CD4-positive, alpha-beta memory T cell (primary cell): ENCODE data around the gene TMEM87B. TPM values are rescaled to one million over a fixed set of nuclear protein-coding genes. Genes with fewer than 3 reads are reported as not detected.

ENCODE experiments used
- CTCF ChIA-PET: fragments of 350-600 bp; sonication (Branson Sonifier 250); formaldehyde crosslinking; loops from one replicate; lab custom pipeline; 2021; ENCODE audit warnings: inconsistent platforms; ENCODE audit not compliant: partially characterized antibody; lab: Charles Lee
- POLR2A ChIA-PET: fragments of 350-600 bp; sonication (Branson Sonifier 250); formaldehyde crosslinking; loops from one replicate; lab custom pipeline; 2021; ENCODE audit not compliant: partially characterized antibody; lab: Charles Lee
- DNase-seq, 5 donors: peaks; one replicate each; pipeline versions ENCODE4 v3.0.0 to v3.0.0-alpha.2; 2020 to 2022; ENCODE audit warnings: mixed read lengths in 1 of 5
- H3K27ac ChIP-seq: one replicate; pipeline ENCODE4 v1.7.0; 2013; ENCODE audit warnings: low read depth, low read length
- H3K27me3 ChIP-seq: 2 replicates; pipeline ENCODE4 v1.7.0; 2013; ENCODE audit warnings: mild to moderate bottlenecking, low read length, moderate library complexity; ENCODE audit not compliant: insufficient read depth
- H3K36me3 ChIP-seq: 2 replicates; pipeline ENCODE4 v1.7.0; 2013; ENCODE audit warnings: mild to moderate bottlenecking, low read length, moderate library complexity; ENCODE audit not compliant: insufficient read depth
- H3K4me1 ChIP-seq: 2 replicates; pipeline ENCODE4 v1.7.0; 2013; ENCODE audit warnings: mild to moderate bottlenecking, low read length, moderate library complexity; ENCODE audit not compliant: insufficient read depth
- H3K4me3 ChIP-seq, 2 donors: one replicate each; pipeline ENCODE4 v1.7.0; 2013; ENCODE audit warnings: low read length in 2 of 2, mild to moderate bottlenecking in 1 of 2
- H3K9me3 ChIP-seq, 2 donors: one replicate each; pipeline ENCODE4 v1.7.0; 2013; ENCODE audit warnings: low read length in 2 of 2, control low read depth in 1 of 2; ENCODE audit not compliant: control insufficient read depth in 1 of 2
- H3K27ac Mint-ChIP-seq, 7 donors: one replicate each; pipeline ENCODE4 v1.8.0; 2020 to 2021; ENCODE audit warnings: mixed read lengths in 7 of 7, mild to moderate bottlenecking in 6 of 7, inconsistent platforms in 3 of 7, moderate library complexity in 3 of 7
- H3K27me3 Mint-ChIP-seq, 2 donors: one replicate each; pipeline ENCODE4 v1.8.0; 2020 to 2021; ENCODE audit warnings: mixed read lengths in 2 of 2
- H3K36me3 Mint-ChIP-seq, 2 donors: one replicate each; pipeline ENCODE4 v1.8.0; 2020 to 2021; ENCODE audit warnings: mixed read lengths in 2 of 2, inconsistent platforms in 1 of 2, mild to moderate bottlenecking in 1 of 2
- H3K4me1 Mint-ChIP-seq, 4 donors: one replicate each; pipeline ENCODE4 v1.8.0; 2020 to 2021; ENCODE audit warnings: mixed read lengths in 4 of 4, mild to moderate bottlenecking in 1 of 4
- H3K4me3 Mint-ChIP-seq, 8 donors: one replicate each; pipeline ENCODE4 v1.8.0; 2020 to 2021; ENCODE audit warnings: mixed read lengths in 8 of 8, mild to moderate bottlenecking in 7 of 8, moderate library complexity in 6 of 8, inconsistent platforms in 3 of 8
- H3K9me3 Mint-ChIP-seq, 8 donors: one replicate each; pipeline ENCODE4 v1.8.0; 2020 to 2021; ENCODE audit warnings: mixed read lengths in 8 of 8, mild to moderate bottlenecking in 5 of 8, inconsistent platforms in 3 of 8, moderate library complexity in 1 of 8
- intact Hi-C: fragments of 100-400 bp; cut with micrococcal nuclease; formaldehyde crosslinking; loops from one replicate; pipeline ENCODE4 v1.15.1; 2023
- polyA plus RNA-seq, 2 donors: library from polyadenylated mRNA; unstranded; fragments of 300-500 nt; fragmentation: Illumina TruSeq; gene quantifications; one replicate each; pipeline ENCODE4 v1.2.3, GENCODE V29; 2021
- total RNA-seq, 2 experiments: library from RNA; stranded (reverse); gene quantifications; one replicate each; pipeline ENCODE4 v1.2.3, GENCODE V29; 2021

The TMEM87B gene, protein sequence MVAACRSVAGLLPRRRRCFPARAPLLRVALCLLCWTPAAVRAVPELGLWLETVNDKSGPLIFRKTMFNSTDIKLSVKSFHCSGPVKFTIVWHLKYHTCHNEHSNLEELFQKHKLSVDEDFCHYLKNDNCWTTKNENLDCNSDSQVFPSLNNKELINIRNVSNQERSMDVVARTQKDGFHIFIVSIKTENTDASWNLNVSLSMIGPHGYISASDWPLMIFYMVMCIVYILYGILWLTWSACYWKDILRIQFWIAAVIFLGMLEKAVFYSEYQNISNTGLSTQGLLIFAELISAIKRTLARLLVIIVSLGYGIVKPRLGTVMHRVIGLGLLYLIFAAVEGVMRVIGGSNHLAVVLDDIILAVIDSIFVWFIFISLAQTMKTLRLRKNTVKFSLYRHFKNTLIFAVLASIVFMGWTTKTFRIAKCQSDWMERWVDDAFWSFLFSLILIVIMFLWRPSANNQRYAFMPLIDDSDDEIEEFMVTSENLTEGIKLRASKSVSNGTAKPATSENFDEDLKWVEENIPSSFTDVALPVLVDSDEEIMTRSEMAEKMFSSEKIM
- total RNA-seq (10 to 100 TPM; 28.6 to 28.7 TPM), polyA plus RNA-seq (10 to 100 TPM; 12.5 to 15.1 TPM)

DNA sequence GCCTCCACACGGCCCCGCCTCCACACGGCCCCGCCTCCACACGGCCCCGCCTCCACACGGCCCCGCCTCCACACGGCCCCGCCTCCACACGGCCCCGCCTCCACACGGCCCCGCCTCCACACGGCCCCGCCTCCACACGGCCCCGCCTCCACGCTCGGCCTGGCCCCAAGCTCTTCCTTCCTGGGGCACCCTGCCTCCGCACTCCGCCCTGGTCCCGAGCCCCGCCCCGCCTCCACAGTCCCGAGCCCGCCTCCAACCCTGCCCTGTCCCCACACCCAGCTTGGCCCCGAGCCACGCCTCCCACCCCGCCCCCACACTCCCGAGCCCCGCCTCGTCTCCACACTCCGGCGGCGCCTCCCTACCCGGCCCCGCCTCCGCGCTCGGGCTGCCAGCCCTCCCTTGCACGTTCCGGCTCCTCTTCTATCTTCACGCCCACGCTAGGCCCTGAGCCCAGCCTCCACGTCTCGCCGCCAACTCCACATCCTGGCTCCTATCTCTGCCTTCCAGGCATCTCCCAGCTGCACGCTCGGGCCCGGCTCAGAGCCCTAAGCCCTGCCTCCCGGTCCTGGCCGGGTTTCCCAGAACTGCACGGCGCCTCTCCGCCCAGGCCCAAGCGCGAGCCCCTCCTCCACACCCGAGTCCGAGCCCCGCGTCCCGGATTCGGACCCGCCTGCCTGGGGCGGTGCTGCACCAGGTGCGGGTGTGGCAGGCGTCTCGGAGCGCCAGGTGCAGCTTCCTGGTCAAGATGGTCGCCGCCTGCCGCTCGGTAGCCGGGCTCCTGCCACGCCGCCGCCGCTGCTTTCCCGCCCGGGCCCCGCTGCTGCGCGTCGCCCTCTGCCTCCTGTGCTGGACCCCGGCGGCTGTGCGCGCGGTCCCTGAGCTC lies at the start of gene TMEM87B:
TMEM87B (plus strand) TSS at position 423 of the 883 bp plus-strand sequence; CDS start at position 746, 323 bp downstream.
- ChIA-PET CTCF (interaction anchor here (0.6 to 6.0 kb wide), 5 partner anchors 8 to 379 kb away, joined by 3 to 37 read pairs (median 3); no protein-coding TSS in a partner anchor), POLR2A (interaction anchor here (0.6 to 2.0 kb wide), 17 partner anchors 9 to 1377 kb away, joined by 3 to 12 read pairs (median 6); partner anchors contain the start of genes ANAPC1, BCL2L11, BUB1 and CHCHD5)
- Mint-ChIP-seq H3K27ac (peak within 1 kb of the TSS; percentile 80 to 100 (median 99)), H3K27me3 (no peaks in the 10 kb centered on the region), H3K9me3 (no peaks in the 10 kb centered on the region), H3K4me3 (peak within 1 kb of the TSS; percentile 94 to 99 (median 96)), H3K36me3 (peaks cover 13 to 22% of the 10 kb centered on the region in 2 donors), H3K4me1 (peaks cover 36 to 51% (median 43%) of the 10 kb centered on the region in 4 donors)
- peak; percentile 92 to 99 (median 96) for DNase-seq
- no peaks in the 10 kb centered on the region for H3K36me3 ChIP-seq
- peaks cover 35% of the 10 kb centered on the region for H3K4me1 ChIP-seq
- intact Hi-C loops: loop anchor here (1.0 to 10.0 kb wide), 10 partner anchors 134 to 1836 kb away; partner anchors contain the start of genes ACTR3, ANAPC1, BCL2L11 and BUB1
- H3K4me3 ChIP-seq: peak within 1 kb of the TSS; percentile 61 to 87
- no peaks in the 10 kb centered on the region for H3K9me3 ChIP-seq
- H3K27ac ChIP-seq: peak within 1 kb of the TSS; percentile 82
- H3K27me3 ChIP-seq: no peaks in the 10 kb centered on the region

DNA sequence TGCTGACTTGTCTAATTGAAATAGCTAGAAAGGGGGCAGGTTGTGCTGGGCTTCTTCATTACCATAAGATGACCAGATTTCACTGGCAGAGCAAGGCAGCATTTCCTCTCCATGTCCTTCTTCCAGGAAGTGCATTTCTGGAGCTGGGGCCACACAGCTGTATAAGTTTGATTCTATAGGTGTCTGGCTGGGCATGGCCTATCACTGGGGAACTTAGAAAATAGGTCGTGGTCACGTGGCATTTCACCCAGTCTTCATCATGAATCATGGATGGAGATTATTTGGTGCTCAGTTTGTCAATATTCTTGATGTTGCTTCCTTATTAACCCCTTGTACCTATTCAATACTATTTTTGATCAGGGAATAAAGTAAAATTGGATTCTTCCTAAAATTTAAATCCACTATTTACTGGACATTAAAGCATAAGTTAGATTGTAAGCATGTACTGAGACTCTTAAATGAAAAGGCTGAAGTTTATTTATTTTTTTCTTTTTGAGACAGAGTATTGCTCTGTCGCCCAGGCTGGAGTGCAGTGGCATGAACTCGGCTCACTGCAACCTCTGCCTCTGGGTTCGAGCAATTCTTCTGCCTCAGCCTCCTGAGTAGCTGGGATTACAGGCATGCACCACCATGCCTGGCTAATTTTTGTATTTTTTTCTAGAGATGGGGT lies 49.5 kb upstream of the TMEM87B start:
- H3K4me3 ChIP-seq: no peak overlapping the region
- CTCF ChIA-PET: no interaction called here
- no peak for DNase-seq
- intact Hi-C loops: no loop called here
- Mint-ChIP-seq H3K9me3 (no peaks in the 10 kb centered on the region), H3K4me3 (no peak overlapping the region), H3K4me1 (no peaks in the 10 kb centered on the region), H3K27me3 (no peaks in the 10 kb centered on the region), H3K27ac (no peak overlapping the region), H3K36me3 (no peaks in the 10 kb centered on the region)
- no peaks in the 10 kb centered on the region for H3K9me3 ChIP-seq
- no peaks in the 10 kb centered on the region for H3K36me3 ChIP-seq
- no peaks in the 10 kb centered on the region for H3K4me1 ChIP-seq
- no peak overlapping the region for H3K27ac ChIP-seq
- POLR2A ChIA-PET: interaction anchor here (0.5 kb wide), 1 partner anchor 294 kb away, joined by 3 read pairs; no protein-coding TSS in a partner anchor
- H3K27me3 ChIP-seq: no peaks in the 10 kb centered on the region

DNA sequence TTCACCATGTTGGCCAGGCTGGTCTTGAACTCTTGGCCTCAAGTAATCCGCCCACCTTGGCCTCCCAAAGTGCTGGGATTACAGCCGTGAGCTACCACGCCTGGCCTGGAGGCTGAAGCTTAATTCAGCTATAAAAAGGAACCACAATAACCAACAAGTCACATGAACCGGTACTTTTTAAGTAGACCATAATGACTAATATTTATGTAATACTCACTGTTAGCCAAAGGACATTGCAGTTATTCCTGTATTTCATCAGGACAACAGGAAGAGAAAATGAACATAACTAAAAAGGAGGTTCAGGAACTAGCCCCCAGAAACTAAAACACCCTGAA lies 49.0 kb upstream of the TMEM87B start:
- POLR2A ChIA-PET: no interaction called here
- intact Hi-C loops: no loop called here
- no peaks in the 10 kb centered on the region for H3K9me3 Mint-ChIP-seq
- CTCF ChIA-PET: no interaction called here
- no peak overlapping the region for H3K27ac Mint-ChIP-seq
- no peaks in the 10 kb centered on the region for H3K4me1 Mint-ChIP-seq
- no peak for DNase-seq
- Histone ChIP-seq H3K4me3 (no peak overlapping the region), H3K4me1 (no peaks in the 10 kb centered on the region), H3K27me3 (no peaks in the 10 kb centered on the region), H3K27ac (no peak overlapping the region), H3K9me3 (no peaks in the 10 kb centered on the region), H3K36me3 (no peaks in the 10 kb centered on the region)
- H3K36me3 Mint-ChIP-seq: no peaks in the 10 kb centered on the region
- no peaks in the 10 kb centered on the region for H3K27me3 Mint-ChIP-seq
- H3K4me3 Mint-ChIP-seq: no peak overlapping the region

DNA sequence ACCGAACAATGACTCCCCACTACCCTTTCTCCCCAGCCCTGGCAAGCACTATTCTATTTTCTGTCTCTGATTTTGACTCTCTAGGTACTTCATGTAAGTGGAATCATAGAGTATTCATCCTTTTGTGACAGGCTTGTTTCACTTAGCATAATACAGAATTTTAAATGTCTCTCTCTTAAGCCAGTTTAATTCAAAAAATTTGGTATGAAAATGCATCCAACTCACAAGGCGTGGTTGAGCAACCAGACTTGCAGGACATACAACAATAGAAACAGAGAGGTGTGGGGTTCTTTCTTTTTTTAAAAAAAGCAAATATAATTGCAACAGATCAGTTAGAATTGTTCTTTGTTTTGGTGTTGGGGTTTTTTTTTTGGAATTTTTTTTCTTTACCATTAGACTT lies 47.6 kb upstream of the TMEM87B start:
- Mint-ChIP-seq H3K27ac (no peak overlapping the region), H3K27me3 (no peaks in the 10 kb centered on the region)
- CTCF ChIA-PET: no interaction called here

DNA sequence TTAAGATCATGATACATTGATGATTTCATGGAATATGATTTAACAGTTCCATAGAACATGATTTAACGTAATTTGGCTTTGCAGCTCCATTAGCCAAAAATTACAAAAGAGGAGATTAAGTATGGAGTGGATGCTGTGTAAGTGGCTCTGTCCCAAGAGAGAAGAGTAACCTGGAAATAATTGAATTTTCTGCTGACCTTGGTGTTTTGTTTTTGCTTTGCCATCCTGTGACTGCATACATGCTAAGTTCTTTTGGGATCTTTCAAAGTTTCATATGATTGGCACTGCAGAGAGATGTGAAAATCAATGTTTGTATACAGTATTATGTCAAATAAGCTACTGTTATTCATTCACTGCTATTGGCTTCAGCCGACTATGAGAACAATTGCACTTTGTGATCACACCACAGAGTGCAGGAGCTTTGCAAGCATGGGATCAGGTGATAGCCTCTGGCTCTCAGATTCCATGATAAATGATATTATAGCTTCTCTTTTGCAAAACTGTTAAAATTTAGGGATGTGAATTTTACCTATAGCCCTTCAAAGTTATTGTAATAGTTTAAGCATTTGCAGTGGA lies 46.1 kb upstream of the TMEM87B start:
- Histone ChIP-seq H3K36me3 (no peaks in the 10 kb centered on the region), H3K27me3 (no peaks in the 10 kb centered on the region), H3K27ac (no peak overlapping the region), H3K4me1 (no peaks in the 10 kb centered on the region), H3K4me3 (no peak overlapping the region), H3K9me3 (no peaks in the 10 kb centered on the region)
- H3K9me3 Mint-ChIP-seq: no peaks in the 10 kb centered on the region
- CTCF ChIA-PET: no interaction called here
- no peak for DNase-seq
- H3K36me3 Mint-ChIP-seq: no peaks in the 10 kb centered on the region
- H3K4me1 Mint-ChIP-seq: no peaks in the 10 kb centered on the region
- no peak overlapping the region for H3K4me3 Mint-ChIP-seq
- POLR2A ChIA-PET: no interaction called here
- H3K27me3 Mint-ChIP-seq: no peaks in the 10 kb centered on the region
- intact Hi-C loops: no loop called here
- no peak overlapping the region for H3K27ac Mint-ChIP-seq

More for the DNA sequence above, 47.6 kb upstream of the TMEM87B start:
- Mint-ChIP-seq H3K9me3 (no peaks in the 10 kb centered on the region), H3K4me1 (no peaks in the 10 kb centered on the region), H3K4me3 (no peak overlapping the region), H3K36me3 (no peaks in the 10 kb centered on the region)
- no peaks in the 10 kb centered on the region for H3K27me3 ChIP-seq
- no peak overlapping the region for H3K27ac ChIP-seq
- H3K4me1 ChIP-seq: no peaks in the 10 kb centered on the region
- H3K36me3 ChIP-seq: no peaks in the 10 kb centered on the region
- intact Hi-C loops: no loop called here
- no peaks in the 10 kb centered on the region for H3K9me3 ChIP-seq
- H3K4me3 ChIP-seq: no peak overlapping the region
- POLR2A ChIA-PET: no interaction called here
- no peak for DNase-seq

DNA sequence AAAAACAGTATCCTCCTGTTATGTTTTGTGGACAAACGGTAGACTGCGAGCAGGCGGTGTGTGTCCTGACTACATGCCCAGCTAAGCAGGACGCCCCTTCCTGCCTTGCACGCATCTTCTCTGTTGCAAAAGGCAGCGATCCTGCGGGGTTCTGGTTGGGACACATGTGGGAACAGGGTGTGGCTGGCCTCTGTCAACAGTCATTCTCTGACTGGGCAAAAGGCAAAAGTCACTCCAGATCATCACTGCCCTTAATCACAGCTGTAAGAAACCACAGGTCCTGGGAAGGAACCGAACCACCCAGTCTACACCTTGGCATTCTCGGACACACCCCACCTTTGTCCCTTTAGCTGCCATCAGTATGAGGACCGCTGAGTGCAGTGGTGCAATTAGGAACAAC lies 44.3 kb upstream of the TMEM87B start:
- Mint-ChIP-seq H3K9me3 (no peaks in the 10 kb centered on the region), H3K27me3 (no peaks in the 10 kb centered on the region), H3K27ac (no peak overlapping the region), H3K4me3 (no peak overlapping the region), H3K4me1 (no peaks in the 10 kb centered on the region), H3K36me3 (no peaks in the 10 kb centered on the region)
- Histone ChIP-seq H3K4me3 (no peak overlapping the region), H3K36me3 (no peaks in the 10 kb centered on the region), H3K9me3 (no peaks in the 10 kb centered on the region), H3K4me1 (no peaks in the 10 kb centered on the region), H3K27ac (no peak overlapping the region), H3K27me3 (no peaks in the 10 kb centered on the region)
- POLR2A ChIA-PET: no interaction called here
- DNase-seq: no peak
- intact Hi-C loops: no loop called here
- CTCF ChIA-PET: no interaction called here
